NCI-H1092 (cell line): ENCODE measurements around the gene MINK1.
"Not testable (repeated sequence)": the region's sequence is repeated elsewhere in the genome, so short reads cannot be mapped to it uniquely, and the experiment has no call there.

Experiments
- DNase-seq: peaks from one replicate; lab custom pipeline; 2025; lab: John Stamatoyannopoulos, UW

The MINK1 gene

DNA sequence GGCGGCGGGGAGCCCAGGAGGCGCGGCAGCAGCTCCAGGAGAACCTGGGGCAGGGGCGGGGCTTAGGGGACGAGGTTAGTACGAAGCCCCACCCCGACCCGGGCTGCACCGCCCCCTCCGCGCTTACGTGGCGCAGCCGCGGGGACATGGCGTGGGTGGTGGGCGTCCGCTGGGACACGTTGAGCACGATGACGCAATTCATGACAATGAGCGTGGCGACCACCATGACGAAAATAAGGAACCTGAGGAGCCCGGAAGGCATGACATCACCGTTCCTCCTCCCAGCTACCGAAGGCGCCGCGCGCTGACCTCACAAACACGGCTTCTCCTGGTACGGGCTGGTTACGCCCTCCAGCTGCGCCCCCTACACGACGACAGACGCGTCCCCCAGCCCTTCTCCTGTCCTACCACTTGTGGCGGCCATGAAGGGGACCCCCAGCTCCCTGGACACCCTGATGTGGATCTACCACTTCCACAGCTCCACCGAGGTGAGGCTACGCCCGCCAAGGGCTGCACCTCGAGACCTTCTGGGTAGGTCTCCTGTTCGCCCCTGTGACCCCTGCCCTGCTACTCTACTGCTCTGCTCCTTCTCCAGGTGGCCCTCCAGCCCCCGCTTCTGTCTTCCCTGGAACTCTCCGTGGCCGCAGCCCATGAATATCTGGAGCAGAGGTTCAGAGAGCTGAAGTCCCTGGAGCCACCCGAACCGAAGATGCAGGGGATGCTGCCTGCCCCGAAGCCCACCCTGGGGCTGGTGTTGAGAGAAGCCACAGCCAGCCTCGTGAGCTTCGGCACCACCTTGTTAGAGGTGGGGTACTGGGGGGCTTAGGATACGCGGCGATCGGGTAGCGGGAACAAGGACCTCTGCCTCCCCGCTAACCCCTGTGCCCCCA is 66.4 kb downstream of the MINK1 start, which contains the start of gene C17orf107:
TSS of gene C17orf107 (plus strand) at position 196 of the 890 bp plus-strand sequence. CDS start at position 423, 227 bp downstream.
- DNase-seq, result no peak

DNA sequence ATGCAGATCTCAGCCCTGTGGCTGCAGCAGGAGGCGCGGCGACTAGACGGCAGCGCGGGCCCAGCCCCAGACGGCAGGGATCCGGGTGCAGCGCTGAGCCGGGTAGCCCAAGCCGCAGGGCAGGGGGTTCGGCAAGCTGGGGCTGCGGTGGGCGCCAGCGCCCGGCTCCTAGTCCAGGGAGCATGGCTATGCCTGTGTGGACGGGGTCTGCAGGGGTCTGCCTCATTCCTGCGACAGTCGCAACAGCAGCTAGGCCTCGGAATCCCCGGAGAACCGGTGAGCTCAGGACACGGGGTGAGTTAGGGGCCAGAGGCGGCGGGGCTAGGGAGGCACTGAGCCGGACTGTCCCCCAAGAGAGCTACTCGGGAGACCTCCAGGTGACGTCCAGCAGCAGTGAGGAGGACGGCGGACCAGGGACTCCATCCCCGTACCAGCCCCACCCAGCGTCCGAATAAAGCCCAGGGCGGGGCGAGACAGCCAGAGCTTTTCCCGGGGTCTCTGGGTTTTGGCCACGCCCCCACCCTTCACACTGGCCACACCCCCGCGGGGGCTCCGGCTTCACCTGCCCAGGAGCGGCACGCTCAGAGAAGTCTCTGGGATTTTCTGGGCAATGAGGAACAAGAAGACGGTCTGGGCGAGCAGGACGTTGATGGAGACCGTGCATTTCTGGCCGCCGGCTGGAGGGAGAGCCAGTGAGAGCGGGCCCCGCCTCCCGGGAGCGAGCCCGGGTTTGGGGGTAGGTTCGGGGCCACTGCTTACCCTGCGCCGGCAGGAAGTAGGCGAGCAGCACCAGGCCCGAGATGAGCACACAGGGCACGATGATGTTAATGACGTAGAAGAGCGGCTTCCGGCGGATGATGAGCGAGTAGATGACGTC is 67.3 kb downstream of the MINK1 start:
- DNase-seq, result no peak

DNA sequence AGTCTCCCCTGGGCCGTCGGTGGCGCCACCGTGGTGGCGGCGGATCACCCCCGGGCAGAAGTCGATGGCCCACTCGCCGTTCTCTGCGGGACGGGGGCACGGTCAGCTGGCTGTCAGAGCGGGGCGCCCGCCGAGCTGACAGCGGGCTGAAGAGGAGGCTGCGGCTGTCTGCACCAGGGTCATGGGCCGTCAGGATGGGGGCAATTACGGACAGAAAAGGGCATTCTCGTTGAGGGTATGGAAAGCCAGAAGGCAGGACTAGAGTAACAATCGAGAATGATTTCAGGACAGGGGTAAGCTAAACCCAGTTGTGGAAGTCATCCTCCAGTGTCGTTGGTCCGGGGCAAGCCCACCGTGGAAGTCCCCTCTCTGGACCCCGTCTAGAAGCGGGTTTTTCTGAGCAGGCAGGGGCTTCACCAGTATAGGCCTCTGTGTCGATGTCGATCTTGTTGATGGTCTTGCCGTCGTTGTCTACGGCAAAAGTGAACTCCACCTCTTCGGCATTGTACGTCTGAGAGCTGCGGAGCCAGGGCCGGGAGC is 68.0 kb downstream of the MINK1 start:
- DNase-seq, result no peak

DNA sequence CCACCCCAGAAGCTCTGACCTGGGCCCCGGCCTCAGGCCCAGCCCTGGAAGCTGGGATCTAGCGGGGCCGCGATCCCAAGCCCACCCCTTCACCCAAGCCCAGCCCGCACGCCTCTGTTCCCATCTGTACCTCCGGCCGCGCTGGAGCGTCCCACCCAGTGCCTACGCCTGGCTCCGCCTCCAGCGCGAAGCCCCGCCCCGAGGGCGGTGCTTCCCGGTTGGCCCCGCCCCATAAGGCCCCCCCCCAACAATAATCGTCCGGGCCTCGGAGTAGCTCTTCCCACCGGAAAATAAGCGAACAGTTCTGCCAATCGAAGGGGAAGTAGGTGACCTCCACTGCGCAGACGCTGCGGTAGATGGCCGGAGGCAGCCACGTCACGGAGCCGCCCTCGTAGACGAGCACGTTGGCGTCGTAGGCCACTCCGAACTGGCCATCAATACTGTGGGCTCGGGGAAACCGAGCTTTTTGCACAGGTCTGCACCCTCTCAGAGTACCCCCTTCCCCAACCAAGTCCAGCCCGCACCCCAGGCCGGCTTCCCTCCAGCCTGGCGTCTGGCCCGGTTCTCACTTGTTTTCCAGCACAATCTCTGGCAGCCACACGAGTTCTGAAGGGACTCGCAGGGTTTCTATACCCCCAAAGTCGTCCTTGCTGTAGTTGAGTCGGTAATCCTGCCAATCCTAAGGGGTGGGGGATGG is 68.7 kb downstream of the MINK1 start:
- no peak for DNase-seq

DNA sequence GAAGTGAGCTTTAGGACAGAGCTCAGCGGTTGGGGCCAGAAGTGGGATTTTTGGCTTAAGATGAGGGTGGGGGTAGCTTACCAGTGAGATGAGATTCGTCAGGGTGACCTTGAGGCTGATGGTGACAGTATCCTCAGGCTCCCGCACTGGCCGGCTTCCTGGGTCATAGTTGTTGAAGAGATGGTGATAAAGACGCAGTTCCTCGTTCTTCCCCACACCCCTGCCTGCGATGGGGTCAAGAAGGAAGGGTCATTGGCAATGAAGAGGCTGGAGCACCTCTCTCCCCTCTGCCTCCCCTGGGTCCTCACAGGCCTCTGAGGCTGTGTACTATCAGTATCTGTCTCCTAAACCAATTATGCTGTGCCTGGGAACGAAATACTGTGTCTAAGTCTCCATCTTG is 69.4 kb downstream of the MINK1 start:
- no peak for DNase-seq

DNA sequence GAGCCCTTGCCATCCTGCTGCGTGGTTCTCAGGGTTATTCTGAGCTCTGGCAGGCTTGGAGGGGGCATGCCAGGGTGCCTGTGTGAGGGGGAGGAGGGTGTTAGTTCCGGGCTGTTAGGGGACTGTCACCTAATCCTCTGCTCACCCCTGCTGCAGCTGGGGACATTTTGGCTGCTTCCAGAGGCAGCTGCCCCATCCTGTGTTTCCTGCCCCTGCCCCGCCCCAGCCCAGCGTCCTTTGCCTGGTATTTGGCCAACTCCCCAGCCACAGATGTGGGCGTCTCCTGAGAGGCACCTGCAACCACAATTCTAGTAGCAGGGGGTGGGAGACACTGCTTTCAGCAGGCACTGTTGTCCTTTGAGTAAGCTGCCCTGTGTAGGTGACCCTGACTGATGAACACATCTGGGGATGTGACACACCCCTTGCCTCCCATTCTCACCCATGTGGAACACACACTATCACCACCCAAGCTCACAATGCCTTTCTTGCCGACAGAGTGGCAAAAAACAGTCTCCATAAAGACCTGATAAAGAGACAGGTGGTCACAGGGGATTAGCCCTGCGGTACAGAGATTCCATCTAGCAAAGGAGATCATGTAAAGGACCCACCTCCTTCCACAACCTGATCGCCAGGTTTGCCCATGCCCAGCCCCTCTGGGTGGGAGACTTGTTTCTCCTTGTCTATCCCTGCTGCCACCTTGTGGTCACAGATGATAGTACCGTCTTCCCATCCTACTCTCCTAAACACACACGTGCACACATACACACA is 70.1 kb downstream of the MINK1 start, which contains the start of gene CHRNE:
TSS of gene CHRNE (minus strand) at position 48 of the 768 bp plus-strand sequence. CDS start at position 13, 35 bp downstream.
- DNase-seq, result peak; percentile 48

DNA sequence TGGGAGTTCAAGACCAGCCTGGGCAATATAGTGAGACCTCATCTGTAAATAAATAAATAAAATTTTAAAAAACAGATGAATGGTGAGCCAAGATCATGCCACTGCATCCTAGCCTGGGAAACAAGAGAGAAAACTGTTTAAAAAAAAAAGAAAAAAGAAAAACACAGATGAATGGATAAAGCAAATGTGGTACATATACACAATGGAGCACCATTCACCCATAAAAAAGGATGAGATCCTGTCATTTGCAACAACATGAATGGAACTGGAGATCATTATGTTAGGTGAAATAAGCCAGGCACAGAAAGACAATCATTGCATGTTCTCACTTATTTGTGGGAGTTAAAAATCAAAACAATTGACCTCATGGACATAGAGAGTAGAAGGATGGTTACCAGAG is 73.5 kb downstream of the MINK1 start:
- not testable (repeated sequence) for DNase-seq

DNA sequence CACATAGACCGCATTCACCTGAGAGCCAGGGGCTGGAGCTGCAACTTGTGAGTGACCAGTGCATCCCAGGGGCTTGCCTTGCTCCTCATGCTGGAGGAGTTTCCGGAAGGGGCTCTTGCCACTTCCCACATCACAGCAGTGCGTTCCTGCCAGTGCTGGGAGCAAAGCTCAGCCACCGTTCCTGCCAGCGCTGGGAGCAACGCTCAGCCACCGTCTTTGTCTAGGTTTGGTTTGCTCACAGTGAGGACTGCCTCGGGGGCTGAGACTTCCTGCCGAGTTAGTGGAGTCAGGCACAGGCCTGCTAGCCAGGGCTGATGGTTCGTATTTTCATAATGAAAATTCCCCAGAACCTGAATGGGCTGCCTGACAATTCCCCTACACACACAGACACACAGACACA is 75.2 kb downstream of the MINK1 start:
- no peak for DNase-seq

DNA sequence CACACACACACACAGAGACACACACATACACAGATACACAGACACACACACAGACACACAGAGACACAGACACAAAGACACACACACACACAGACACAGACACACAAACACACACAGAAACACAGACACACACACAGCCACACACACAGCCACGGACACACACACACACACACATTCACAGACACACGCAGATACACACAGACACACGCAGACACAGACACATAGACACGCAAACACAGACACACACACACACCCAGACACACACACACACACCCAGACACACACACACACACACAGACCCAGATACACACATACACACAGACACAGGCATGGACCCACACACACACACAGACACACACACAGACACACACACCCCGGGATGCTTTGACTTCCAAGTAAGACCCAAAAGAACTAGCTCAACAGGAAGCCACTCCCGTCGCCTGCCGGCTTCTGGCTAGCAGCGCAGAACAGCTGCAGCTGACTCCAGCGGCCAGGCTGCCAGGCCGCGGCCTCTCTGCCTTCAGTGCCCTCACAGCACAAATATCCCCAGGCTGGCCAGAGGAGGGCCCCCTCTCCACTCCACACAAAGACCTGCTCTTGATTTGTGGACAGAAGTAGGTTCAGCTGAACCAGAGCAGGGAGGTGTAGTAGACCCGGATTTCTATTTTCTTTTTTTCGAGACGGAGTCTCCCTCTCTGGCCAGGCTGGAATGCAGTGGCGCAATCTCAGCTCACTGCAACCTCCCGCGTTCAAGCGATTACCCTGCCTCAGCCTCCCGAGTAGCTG is 75.8 kb downstream of the MINK1 start:
- peak; percentile 68 for DNase-seq

DNA sequence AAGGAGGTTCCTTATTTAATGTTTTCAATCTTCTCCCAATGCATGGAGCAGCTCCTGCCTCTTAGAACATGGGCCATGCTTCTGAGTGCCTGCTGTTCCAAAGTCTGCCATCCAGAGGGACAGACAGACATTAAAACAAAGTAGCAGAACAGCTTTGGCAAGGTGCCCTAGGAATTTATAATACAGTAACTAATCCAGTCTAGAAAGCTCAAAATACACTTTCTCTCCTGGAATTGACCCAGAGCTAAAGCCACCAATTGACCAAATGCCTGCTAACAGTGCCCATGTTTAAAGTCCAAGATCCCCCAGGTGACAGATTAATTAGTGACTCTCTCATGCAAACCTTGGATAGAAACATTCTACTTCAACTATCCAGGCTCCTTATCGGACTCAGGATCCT is 80.9 kb downstream of the MINK1 start:
- DNase-seq, result no peak

DNA sequence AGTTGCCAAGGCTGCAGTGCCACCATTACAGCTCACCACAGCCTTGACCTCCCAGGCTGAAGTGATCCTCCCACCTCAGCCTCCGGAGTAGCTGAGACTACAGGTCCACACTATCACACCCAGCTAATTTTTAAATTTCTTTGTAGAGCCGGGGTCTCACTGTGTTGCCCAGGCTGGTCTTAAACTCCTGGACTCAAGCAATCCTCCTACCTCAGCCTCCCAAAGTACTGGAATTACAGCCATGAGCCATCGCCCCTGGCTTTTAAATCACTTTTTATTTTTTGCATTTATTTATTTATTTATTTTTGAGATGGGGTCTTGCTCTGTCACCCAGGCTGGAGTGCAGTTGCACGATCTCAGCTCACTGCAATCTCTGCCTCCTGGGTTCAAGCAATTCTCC is 81.4 kb downstream of the MINK1 start:
- not testable (repeated sequence) for DNase-seq

DNA sequence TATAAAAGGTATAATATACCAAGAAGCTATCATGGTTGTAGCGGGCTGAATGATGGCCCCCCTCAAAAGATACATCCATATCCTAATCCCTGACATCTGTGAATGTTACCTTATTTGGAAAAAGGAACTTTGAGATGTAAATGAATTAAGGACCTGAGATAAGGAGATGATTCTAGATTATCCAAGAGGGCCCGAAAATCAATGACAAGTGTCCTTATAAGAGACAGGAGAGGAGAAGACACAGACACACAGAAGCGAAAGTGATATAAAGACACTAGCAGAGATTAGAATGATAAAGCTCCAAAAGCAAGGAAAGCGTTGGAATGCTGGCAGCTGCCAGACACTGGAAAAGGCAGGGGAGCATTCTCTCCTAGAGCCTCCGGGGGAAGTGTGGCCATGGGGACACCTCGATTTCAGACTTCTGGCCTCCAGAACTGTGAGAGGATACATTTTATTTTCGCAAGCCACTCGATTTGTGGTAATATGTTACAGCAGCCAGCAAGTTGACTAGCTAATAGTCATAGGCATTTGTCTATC is 86.4 kb downstream of the MINK1 start:
- DNase-seq, result no peak

DNA sequence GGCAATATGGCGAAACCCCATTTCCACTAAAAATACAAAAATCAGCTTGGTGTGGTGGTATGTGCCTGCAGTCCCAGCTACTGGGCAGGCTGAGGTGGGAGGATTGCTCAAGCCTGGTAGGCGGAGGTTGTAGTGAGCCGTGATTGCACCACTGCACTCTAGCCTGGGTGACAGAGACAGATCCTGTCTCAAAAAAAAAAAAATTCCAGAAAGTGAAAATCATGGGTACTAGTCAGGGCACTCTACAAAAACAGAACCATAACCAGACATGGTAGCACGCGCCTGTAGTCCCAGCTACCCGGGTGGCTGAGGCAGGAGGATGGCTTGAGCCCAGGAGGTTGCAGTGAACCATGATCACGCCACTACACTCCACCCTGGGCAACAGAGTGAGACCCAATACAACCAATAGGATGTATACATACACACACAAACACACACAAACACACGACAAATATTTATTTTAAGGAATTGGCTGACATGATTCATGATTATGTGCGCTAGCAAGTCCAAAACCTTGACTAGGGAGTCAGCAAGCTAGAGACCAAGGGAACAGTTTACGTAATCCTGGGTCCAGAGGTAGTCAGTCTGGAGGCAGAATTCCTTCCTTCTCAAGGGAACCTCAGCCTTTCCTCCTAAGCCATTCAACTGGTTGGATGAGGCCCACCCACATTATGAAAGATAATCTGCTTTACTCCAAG is 87.4 kb downstream of the MINK1 start:
- no peak for DNase-seq

DNA sequence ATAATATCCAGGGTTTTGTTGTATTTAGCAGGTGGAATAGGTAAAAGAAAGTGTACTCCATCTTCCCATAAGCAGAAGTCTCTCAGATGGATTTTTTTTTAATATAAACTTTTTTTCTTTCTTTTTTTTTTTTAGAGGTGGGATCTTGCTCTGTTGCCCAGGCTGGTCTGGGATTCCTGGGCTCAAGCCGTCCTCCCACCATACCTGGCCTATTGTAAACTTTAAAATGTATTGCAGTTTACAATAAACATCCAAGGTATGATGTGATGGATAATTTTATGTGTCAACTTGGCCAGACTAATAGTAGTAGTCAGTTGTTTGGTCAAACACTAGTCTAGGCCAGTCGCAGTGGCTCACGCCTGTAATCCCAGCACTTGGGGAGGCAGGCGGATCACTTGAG is 88.2 kb downstream of the MINK1 start:
- no peak for DNase-seq

DNA sequence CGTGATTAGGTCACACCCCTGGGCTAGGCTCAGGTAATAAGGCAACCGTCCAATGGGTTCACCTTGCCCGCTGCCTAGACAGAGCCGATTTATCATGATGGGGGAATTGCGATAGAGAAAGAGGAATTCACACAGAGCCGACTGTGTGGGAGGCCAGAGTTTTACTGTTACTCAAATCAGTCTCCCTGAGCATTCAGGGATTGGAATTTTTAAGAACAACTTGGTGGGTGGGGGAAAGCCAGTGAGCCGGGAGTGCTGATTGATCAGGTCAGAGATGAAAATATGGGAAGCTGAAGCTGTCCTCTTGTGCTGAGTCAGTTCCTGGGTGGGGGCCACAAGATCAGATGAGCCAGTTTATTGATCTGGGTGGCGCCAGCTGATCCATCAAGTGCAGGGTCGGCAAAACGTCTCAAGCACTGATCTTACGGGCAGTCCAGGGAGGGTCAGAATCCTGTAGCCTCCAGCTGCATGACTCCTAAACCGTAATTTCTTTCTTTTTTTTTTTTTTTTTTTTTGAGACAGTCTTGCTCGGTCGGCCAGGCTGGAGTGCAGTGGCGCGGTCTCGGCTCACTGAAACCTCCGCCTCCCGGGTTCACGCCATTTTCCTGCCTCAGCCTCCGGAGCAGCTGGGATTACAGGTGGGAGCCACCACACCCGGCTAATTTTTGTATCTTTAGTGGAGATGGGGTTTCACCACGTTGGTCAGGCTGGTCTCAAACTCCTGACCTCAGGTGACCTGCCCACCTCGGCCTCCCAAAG is 93.6 kb downstream of the MINK1 start:
- DNase-seq, result not testable (repeated sequence)

DNA sequence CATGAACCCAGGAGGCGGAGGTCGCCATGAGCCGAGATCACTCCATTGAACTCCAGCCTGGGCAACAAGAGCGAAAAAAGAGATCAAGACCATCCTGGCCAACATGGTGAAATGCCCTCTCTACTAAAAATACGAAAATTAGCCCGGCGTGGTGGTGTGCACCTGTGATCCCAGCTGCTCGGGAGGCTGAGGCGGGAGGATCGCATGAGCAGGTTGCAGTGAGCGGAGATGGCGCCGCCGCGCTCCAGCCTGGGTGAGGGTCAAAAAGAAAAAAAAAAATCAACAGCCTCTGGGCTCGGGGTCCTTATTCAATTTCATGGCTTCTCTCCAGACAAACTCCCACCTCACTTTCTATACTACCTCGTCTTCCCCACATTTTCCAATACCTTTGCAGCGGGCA is 95.7 kb downstream of the MINK1 start:
- no peak for DNase-seq

DNA sequence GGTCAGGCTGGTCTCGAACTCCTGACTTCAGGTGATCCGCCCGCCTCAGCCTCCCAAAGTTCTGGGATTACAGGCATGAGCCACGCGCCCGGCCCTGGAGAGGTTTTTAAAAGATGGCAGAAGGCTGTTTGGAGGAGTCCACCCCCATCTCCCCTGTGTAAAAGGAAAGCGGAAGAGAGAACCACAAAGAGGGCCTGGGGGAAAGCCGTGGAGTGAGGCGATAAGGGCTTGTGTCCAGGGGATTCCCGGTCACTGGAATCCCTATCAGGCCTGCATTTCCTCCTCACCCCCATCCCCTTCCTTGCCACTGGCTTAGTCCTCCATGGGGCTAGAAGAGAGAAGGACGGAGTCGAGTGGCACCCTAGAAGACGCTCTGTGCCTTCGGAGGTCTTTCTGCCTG is 98.8 kb downstream of the MINK1 start, which contains the start of gene GP1BA:
TSS of gene GP1BA (plus strand) at position 315 of the 400 bp plus-strand sequence. CDS start 328 bp downstream, outside the sequence.
- no peak for DNase-seq

DNA sequence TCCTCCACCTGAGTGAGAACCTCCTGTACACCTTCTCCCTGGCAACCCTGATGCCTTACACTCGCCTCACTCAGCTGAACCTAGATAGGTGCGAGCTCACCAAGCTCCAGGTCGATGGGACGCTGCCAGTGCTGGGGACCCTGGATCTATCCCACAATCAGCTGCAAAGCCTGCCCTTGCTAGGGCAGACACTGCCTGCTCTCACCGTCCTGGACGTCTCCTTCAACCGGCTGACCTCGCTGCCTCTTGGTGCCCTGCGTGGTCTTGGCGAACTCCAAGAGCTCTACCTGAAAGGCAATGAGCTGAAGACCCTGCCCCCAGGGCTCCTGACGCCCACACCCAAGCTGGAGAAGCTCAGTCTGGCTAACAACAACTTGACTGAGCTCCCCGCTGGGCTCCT is 99.6 kb downstream of the MINK1 start:
- DNase-seq, result no peak
